GM12878 (cell line): Measurements from ENCODE around the gene TMEM209.

Source experiments
- BRCA1 ChIP-seq: IDR thresholded peaks from 2 replicates; pipeline ENCODE4 v1.6.1; 2011; ENCODE audit warnings: low read depth, low read length, improper control_type of control experiment
- CTCF ChIP-seq, 3 experiments: IDR thresholded peaks in 2 of 3; conservative IDR thresholded peaks in 1 of 3; 2 replicates each; pipeline ENCODE4 v1.5.1; 2011; ENCODE audit warnings: low read depth in 3 of 3, low read length in 3 of 3, mild to moderate bottlenecking in 3 of 3, control low read depth in 2 of 3, moderate library complexity in 2 of 3, inconsistent platforms in 1 of 3, mixed read lengths in 1 of 3; ENCODE audit not compliant: control insufficient read depth in 2 of 3, insufficient read depth in 1 of 3; ENCODE audit errors: extremely low read depth in 1 of 3
- IRF3 ChIP-seq: fragments of 450-650 bp; IDR thresholded peaks from 2 replicates; pipeline ENCODE4 v1.6.1; 2014; ENCODE audit warnings: mild to moderate bottlenecking
- POLR2A ChIP-seq: IDR thresholded peaks from 2 replicates; pipeline ENCODE4 v1.6.1; 2011; ENCODE audit warnings: low read depth, mild to moderate bottlenecking, low read length
- TBL1XR1 ChIP-seq: IDR thresholded peaks from 2 replicates; pipeline ENCODE4 v1.6.1; 2012; ENCODE audit warnings: low read depth, low read length, improper control_type of control experiment
- ZNF207 ChIP-seq: fragments of 450-650 bp; IDR thresholded peaks from 2 replicates; pipeline ENCODE4 v1.6.1; 2014; ENCODE audit warnings: antibody characterized with exemption, mild to moderate bottlenecking, borderline replicate concordance

- TF ChIP-seq BRCA1: no peak
- TF ChIP-seq CTCF (IDR thresholded peaks at IDR 0.05 in 2 of 3, conservative IDR thresholded peaks at IDR 0.05 in 1 of 3; ENCODE audit: control insufficient read depth in 2 of 3, extremely low read depth in 1 of 3, insufficient read depth in 1 of 3, low read depth in 3 of 3, low read length in 3 of 3): no peak
- no peak for TF ChIP-seq TBL1XR1
- no peak for TF ChIP-seq IRF3
- TF ChIP-seq POLR2A: no peak
- TF ChIP-seq ZNF207: no peak
Measured at GRCh38 chr7:130201796-130202195, 3.4 kb downstream of the TMEM209 start.
